GM06990 (cell line): ENCODE measurements around the gene MTHFSD.

Experiments
- DNase-seq: peaks from one replicate; pipeline ENCODE4 v3.0.0-alpha.2; 2011; ENCODE audit not compliant: insufficient read length; ENCODE audit errors: extremely low read depth
- H3K27me3 ChIP-seq: replicated peaks from 2 replicates; pipeline ENCODE4 v1.6.0; 2011; ENCODE audit warnings: low read length; ENCODE audit not compliant: control insufficient read depth, insufficient read depth
- H3K36me3 ChIP-seq: 2 replicates; pipeline ENCODE4 v1.5.1; 2011; ENCODE audit warnings: low read length; ENCODE audit not compliant: control insufficient read depth, insufficient read depth
- H3K4me3 ChIP-seq: replicated peaks from 2 replicates; pipeline ENCODE4 v1.5.1; 2011; ENCODE audit warnings: low read depth, mild to moderate bottlenecking, control low read depth, low read length
- TF ChIP-seq, protein P1 (sequence below): IDR thresholded peaks from 2 replicates; pipeline ENCODE4 v1.5.1; 2011; ENCODE audit warnings: low read length, control low read depth, mild to moderate bottlenecking, inconsistent platforms; ENCODE audit not compliant: insufficient read depth, poor library complexity, severe bottlenecking

Gene MTHFSD

DNA sequence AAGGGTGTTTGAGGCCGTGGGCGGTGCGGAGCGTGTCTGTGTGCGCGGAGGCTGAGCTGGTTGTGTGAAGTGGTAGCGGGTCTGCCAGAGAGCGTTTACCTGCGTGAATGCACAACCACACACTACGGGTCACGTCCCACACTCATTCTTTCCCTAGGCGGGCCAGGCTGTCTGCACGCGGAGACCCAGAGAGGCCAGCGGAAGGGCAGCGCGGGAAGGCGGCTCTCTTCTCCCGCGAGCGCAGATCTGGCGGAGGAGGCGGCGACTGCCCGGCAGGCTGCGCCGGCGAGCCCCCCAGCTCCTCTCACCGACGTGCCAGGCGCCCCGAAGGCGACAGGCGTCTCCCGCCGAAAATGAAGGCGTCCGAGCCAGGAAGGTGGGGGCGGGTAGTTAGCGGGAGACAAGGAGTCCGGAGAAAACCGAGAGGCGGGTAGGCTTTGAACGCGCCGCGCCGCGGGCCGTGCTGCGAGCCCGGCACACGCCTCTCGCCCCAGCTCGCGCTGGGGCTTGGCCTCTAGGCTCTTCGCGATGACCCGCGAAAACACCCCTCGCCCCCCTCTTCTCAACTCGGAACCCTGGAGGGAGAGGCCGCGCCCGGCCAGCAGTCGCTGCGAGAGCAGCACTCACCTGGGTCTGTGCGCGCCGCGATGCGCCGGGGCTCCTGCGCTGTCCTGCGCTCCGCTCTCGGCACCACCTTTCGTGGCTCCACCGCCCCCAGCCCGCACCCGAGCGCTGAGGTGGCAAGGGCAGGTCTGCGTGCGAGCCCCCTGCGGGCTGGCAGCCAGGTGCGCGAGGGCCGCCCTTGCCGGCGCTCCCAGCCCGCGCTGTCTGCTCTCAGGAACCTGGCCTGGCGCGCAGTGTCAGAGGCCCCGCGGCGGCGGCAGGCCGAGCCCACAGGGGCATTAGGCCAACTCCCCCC lies 46.7 kb downstream of the MTHFSD start:
- no peak for DNase-seq
- Histone ChIP-seq H3K4me3 (no peak overlapping the region; the same call in 1 of the 2 replicates), H3K27me3 (peaks cover 9% of the 10 kb centered on the region), H3K36me3 (no peaks in the 10 kb centered on the region)
- TF ChIP-seq, protein P1, sequence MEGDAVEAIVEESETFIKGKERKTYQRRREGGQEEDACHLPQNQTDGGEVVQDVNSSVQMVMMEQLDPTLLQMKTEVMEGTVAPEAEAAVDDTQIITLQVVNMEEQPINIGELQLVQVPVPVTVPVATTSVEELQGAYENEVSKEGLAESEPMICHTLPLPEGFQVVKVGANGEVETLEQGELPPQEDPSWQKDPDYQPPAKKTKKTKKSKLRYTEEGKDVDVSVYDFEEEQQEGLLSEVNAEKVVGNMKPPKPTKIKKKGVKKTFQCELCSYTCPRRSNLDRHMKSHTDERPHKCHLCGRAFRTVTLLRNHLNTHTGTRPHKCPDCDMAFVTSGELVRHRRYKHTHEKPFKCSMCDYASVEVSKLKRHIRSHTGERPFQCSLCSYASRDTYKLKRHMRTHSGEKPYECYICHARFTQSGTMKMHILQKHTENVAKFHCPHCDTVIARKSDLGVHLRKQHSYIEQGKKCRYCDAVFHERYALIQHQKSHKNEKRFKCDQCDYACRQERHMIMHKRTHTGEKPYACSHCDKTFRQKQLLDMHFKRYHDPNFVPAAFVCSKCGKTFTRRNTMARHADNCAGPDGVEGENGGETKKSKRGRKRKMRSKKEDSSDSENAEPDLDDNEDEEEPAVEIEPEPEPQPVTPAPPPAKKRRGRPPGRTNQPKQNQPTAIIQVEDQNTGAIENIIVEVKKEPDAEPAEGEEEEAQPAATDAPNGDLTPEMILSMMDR = no peak

DNA sequence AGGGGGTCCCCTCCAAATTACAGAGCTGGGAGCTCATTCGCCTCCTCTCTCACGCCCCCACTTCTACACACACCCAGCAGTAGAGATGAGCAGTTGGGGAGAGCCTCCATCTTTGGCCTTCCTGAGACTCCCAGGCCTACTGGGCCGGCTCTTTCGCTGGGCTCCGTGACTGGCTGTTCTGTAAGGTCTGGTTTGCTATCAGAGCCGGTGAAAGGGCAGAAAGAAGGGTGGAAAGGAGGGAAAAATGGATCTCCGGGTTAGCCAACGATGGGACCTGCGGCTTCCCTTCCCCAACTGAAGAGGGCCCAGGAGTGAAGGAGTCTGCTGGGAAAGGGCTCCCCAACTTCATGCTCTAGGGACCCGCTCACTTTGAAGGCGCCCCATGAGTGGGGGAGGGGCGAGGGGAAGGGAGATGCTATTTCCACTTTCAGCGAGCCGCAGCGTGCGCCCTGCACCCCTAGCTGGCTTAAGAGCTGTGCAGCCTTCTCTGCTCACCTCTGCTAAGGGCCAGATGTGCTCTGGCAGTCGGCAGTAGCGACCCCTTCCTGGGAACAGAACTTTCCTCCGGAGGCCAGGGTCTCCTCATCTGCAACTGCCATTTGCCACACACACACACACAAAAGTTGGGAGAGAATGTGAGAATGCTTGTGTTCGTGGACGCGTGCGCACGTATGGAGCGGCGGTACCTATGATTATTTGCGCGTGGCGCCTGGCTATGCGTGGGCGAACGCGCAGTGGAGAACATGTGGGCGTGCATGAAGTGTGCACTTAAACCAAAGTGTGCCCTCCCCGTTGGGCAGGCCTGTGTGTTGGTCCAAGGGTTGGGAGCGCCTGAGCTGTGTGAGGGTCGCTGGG lies 47.6 kb downstream of the MTHFSD start:
- no peaks in the 10 kb centered on the region for H3K36me3 ChIP-seq
- H3K27me3 ChIP-seq = peaks cover 12% of the 10 kb centered on the region
- H3K4me3 ChIP-seq = no peak overlapping the region
- TF ChIP-seq, protein P1 = no peak
- DNase-seq = no peak

DNA sequence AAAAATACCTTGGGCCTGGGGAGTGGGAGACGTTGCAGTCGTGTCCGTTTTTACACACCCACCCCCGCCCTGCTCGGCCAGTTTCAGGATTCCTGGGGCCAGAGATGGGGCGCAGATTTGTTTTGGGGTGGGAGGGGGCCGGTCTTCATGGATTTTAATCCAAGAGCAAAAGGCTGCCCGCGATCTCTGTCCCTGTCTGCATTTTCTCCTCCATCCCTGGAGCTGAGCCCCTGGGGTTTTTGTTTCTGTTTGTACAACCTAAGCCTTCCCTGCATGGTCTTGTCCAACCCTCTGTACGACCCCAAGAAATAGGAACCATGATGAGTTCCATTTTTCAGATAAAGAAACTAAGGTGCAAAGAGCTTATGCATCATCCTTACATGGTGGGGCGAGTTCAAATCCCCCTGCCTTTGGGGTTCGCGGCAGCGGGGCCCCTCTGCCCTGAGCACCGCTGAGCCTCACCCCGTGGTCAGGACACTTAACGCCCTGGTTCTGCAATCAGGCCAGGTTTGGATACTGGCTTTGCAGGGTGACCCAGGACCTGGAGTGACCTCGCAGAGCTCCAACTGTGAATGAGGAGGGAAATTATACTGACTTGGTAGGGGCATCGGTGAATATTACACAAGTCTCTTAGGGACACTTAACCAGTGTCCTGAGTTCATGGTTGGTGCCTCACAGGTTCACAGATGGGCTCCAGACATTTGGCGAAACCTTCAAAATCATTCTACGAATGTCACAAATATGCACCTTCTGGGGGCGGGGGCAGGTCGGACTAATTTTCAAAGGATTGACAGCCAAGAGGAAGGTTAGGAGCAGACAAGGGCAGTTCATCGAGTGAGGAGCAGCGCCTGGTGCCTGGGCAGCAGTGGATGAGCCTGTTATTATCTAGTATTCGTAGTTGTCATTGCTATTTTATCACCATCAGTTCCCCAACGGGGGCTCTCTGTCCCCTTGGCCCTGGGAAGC lies 48.9 kb downstream of the MTHFSD start:
- Histone ChIP-seq H3K4me3 (no peak overlapping the region), H3K27me3 (peaks cover 14% of the 10 kb centered on the region), H3K36me3 (no peaks in the 10 kb centered on the region)
- TF ChIP-seq, protein P1 = no peak
- no peak for DNase-seq

DNA sequence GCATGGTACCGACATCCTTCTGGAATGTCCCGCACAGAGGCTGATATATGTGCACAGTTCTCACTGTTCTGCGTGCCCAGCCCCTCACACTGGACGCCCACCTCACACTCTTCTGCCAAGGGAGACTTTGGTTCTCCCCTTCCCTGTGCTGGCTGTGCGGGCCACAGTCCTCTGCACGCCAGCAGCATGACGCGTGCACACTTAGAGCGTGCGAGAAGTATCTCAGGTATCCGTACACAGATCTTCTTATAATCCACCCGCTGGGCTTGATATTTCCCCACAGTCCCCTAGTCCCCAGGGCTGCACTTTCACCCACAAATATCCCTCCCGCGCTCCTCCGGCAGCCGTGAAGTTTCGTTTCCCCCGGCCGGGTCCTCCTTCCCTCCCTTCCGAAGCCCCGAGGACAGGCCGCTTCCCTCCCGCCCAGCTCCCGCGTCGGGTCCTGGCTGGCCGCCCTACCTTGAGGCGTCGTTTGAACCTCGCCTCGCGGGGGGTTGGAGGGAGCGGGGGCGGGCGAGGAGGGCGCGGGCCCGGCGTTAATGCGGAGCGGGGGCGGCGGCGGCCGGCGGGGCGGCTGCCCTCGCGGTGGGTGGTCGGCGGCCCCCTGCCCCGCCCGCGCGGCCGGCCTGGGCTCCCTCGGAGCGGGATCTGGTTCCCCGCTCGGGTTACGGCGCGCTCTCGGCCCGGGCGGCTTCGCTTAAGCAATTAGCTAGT lies 49.7 kb downstream of the MTHFSD start:
- Histone ChIP-seq H3K36me3 (no peaks in the 10 kb centered on the region), H3K27me3 (peaks cover 14% of the 10 kb centered on the region), H3K4me3 (no peak overlapping the region)
- TF ChIP-seq, protein P1 = no peak
- no peak for DNase-seq
